GM20000 (cell line): ENCODE data around the gene MEN1.

Source experiments
- DNase-seq: peaks from one replicate; pipeline ENCODE4 v3.0.0; 2012; ENCODE audit warnings: low spot score
- TF ChIP-seq, protein P1 (sequence below): IDR thresholded peaks from 2 replicates; pipeline ENCODE4 v1.5.1; 2012; ENCODE audit warnings: mild to moderate bottlenecking, control low read depth; ENCODE audit errors: extremely low read depth, missing control alignments

Gene MEN1

DNA sequence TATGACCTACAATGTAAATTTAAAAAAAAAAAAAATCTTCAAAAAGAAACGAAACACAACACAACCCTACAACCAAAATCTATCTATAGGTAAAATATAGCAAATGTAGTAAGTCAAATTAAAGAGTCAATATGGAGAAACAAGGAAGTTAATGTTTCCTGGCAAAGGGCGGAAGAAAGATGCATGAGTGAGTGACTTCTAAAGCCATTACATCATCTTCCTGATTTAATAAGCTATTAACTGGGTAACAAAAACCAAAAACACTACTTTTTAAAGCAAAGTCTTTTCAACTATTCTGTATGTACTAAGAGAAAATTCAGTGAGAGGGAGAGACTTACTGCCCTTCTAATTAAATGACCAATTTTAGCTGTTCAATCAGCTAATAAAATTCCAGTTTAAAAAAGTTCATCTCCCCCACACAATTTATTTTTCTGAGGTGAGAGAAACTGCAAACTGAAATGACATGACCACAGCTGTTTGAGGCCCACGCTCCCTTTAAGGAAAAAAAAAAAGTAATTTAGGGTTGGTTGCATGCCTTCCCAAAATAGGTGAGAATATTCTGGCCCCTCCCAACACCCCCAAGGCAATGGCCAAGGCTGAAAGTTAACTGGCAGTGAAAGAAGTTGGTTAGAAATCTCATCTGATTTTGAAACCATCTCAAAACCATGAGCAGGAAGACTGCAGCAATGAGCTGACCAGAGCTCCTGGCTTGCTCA lies 37.9 kb downstream of the MEN1 start:
- TF ChIP-seq, protein P1, sequence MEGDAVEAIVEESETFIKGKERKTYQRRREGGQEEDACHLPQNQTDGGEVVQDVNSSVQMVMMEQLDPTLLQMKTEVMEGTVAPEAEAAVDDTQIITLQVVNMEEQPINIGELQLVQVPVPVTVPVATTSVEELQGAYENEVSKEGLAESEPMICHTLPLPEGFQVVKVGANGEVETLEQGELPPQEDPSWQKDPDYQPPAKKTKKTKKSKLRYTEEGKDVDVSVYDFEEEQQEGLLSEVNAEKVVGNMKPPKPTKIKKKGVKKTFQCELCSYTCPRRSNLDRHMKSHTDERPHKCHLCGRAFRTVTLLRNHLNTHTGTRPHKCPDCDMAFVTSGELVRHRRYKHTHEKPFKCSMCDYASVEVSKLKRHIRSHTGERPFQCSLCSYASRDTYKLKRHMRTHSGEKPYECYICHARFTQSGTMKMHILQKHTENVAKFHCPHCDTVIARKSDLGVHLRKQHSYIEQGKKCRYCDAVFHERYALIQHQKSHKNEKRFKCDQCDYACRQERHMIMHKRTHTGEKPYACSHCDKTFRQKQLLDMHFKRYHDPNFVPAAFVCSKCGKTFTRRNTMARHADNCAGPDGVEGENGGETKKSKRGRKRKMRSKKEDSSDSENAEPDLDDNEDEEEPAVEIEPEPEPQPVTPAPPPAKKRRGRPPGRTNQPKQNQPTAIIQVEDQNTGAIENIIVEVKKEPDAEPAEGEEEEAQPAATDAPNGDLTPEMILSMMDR: no peak
- peak; percentile 55 for DNase-seq

DNA sequence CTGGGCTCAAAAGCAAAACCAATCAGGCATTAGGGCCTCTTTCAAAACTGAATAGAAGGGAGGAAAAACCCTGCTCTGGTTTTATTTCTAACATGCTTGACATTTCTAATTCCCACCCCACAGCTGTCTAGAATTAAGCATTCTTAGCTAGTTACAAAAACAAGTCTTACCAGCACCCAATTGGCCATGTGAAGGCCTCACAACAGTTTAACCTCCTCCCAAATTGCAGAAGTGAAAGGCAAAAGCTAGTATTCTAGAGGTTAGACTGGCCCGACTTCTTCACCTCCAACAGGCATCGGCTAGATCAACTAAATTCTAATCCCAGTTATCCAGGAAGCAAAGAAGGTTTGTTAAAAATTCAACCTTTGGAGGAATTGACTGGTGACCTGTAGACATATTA lies 38.5 kb downstream of the MEN1 start:
- TF ChIP-seq, protein P1: no peak
- peak; percentile 66 for DNase-seq

DNA sequence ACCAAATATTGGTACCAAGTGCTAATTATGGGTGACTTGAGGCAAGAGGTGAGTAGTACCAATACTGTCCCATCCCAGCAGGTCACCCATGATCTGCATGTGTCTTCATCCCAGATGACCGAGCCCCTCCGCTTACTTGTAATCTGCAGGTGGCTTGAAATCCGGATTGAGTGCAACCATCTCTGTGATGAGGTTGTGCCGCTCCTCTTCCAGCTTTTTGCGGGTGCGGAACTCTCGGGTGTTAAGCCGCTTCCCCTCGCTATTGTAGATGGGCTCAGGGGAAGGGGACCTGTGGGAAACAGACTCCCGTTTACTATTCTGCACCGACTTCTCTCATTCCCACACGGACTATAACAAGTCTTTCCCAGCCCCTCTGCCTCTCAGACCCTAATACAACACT lies 40.2 kb downstream of the MEN1 start:
- DNase-seq: no peak
- TF ChIP-seq, protein P1: no peak

DNA sequence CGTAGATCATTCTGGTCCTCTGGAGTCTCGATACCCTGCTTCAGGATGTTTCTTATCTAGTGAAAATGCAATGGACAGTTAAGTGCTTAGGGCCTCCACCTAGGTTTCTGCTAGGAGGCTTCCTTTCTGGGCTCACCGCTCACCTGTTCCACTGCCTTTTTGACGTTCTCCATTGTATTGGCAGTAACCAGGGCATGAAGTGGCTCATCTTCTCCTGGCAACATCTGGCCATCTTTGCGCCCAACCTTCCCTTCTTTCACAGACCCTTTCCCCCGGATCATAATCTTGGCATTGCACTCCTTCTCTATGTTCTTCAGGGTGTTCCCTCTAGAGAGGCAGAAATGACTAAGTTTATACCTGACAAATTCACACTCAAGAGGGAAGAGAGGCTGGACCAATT lies 41.1 kb downstream of the MEN1 start:
- TF ChIP-seq, protein P1: no peak
- DNase-seq: no peak

DNA sequence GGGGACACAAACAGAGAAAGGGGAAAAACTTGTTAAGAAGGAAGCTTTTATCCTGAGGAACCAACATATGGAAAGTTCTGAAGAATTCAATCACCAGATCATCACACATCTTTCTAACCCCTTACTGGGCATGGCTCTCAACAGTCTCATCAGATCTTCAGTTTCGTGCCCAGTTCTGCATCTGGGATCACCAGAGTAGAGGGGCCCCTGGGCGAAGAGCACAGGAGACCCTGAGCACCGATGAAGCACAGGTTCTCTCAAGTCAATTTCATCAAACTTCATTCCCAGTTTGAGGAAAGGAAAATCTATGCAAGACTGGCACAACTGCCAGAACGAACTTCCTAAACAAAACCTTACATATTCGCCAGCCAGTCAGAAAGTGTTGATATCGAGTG lies 42.1 kb downstream of the MEN1 start:
- DNase-seq: no peak
- TF ChIP-seq, protein P1: no peak

DNA sequence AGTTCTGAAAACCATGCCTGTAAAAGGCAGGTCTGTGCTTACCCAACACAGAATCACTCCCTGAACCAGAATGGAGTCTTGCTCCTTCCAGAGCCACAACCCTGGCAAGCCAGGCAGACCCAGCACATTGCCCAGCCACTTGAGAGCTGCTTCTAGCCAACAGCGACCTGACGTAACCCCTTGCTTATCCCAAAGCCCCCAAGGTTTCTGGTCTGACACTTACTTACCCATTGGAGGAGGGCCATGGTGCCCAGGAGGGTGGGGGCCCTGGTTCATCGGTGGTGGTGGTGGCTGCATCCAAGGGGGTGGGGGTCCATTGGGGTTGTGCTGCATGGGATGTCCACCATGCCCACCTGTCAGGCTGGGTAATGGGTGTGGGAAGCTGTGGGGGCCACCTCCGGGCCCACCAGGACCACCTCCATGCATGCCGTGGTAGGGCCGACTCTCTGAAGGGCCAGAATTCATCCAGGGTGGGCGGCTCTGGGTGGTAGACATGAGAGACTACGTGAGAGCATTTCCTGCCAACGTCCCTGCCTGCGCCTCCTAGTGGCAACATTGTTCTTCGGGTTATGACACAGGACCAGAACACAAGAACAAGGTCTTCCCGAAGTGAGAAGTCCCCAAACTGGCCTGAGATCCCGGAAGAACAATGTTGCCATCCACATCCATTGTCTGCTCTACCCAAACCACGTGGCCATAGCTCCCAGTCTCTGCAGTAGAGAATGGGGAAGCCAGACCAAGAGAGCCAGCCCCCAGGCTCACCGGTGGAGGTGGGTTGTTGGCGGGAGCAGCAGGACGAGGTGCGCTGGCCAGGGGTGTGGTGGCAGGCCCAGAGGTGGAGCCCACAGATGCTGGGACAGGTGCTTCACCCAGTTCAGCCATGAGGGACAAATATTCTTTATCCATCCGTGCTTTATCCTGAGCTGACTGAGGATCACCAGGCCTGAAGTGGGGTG lies 42.7 kb downstream of the MEN1 start:
- DNase-seq: peak; percentile 64
- TF ChIP-seq, protein P1: peak; percentile 63

DNA sequence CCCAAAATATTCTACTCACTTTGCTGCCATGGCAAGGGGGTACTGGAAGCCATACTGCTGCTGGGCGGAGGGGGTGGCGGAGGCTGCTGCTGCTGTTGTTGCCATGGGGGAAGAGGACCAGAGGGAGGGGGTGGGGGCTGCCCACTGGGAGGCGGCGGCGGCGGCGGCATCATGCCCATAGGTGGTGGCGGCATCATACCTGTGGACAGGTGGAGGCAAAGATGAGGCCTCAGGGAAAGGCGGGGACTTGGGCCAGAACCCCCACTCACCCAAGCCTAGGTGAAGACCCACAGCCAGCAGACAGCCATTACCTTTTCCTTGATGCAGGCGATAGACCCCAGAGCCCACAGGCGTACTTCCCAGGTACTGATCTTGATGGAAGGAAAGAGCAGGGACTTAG lies 43.5 kb downstream of the MEN1 start:
- no peak for DNase-seq
- TF ChIP-seq, protein P1: no peak
